ENCODE results near the gene RPEL1. TPM values are rescaled to one million over a fixed set of nuclear protein-coding genes. Genes with fewer than 3 reads are reported as not detected.

Gene RPEL1
- total RNA-seq, 1 donor from 2014 or later: not detected

GRCh38 chr10:103225939-103226338 lies 19.7 kb upstream of the RPEL1 start:
- H3K27ac Mint-ChIP-seq (ENCODE audit: unreplicated experiment): no peak overlapping the region
- DNase-seq (ENCODE audit: low spot score): no peak
- H3K4me3 Mint-ChIP-seq (ENCODE audit: unreplicated experiment): no peak overlapping the region
- TF ChIP-seq, protein P1, sequence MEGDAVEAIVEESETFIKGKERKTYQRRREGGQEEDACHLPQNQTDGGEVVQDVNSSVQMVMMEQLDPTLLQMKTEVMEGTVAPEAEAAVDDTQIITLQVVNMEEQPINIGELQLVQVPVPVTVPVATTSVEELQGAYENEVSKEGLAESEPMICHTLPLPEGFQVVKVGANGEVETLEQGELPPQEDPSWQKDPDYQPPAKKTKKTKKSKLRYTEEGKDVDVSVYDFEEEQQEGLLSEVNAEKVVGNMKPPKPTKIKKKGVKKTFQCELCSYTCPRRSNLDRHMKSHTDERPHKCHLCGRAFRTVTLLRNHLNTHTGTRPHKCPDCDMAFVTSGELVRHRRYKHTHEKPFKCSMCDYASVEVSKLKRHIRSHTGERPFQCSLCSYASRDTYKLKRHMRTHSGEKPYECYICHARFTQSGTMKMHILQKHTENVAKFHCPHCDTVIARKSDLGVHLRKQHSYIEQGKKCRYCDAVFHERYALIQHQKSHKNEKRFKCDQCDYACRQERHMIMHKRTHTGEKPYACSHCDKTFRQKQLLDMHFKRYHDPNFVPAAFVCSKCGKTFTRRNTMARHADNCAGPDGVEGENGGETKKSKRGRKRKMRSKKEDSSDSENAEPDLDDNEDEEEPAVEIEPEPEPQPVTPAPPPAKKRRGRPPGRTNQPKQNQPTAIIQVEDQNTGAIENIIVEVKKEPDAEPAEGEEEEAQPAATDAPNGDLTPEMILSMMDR (IDR thresholded peaks at IDR 0.05; ENCODE audit: unreplicated experiment): no peak
- peaks cover 5% of the 10 kb centered on the region for H3K9me3 Mint-ChIP-seq (ENCODE audit: unreplicated experiment)
- peaks cover 4% of the 10 kb centered on the region for H3K27me3 Mint-ChIP-seq (ENCODE audit: unreplicated experiment)
- H3K4me1 Mint-ChIP-seq (ENCODE audit: unreplicated experiment): peaks cover 2% of the 10 kb centered on the region
- H3K36me3 Mint-ChIP-seq (ENCODE audit: low read depth, unreplicated experiment): peaks cover 14% of the 10 kb centered on the region

DNA sequence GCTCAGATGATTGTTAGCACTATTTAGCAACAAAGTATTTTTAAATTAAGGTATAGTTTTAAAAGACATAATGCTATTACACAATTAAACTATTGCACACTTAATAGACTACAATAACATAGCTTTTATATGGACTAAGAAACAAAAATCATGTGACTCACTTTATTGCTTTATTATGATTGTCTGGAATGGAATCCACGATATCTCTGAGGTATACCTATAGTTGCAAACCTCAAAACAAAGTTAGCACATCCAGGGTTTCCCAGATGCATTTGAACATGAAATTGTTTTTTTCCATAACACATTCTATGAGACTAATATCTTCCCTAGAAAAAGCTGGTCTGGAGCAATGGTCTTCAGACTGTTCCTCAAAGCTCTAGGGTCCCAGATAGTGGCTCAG lies 18.3 kb upstream of the RPEL1 start:
- peaks cover 4% of the 10 kb centered on the region for H3K27me3 Mint-ChIP-seq (ENCODE audit: unreplicated experiment)
- H3K4me1 Mint-ChIP-seq (ENCODE audit: unreplicated experiment): peaks cover 9% of the 10 kb centered on the region
- no peak overlapping the region for H3K27ac Mint-ChIP-seq (ENCODE audit: unreplicated experiment)
- peaks cover 2% of the 10 kb centered on the region for H3K9me3 Mint-ChIP-seq (ENCODE audit: unreplicated experiment)
- peaks cover 12% of the 10 kb centered on the region for H3K36me3 Mint-ChIP-seq (ENCODE audit: low read depth, unreplicated experiment)
- TF ChIP-seq, protein P1 (IDR thresholded peaks at IDR 0.05; ENCODE audit: unreplicated experiment): no peak
- no peak for DNase-seq (ENCODE audit: low spot score)
- H3K4me3 Mint-ChIP-seq (ENCODE audit: unreplicated experiment): no peak overlapping the region

GRCh38 chr10:103231047-103231551 lies 14.6 kb upstream of the RPEL1 start:
- DNase-seq (ENCODE audit: low spot score): peak; percentile 28
- peak overlapping the region; percentile 84 for H3K27ac Mint-ChIP-seq (ENCODE audit: unreplicated experiment)
- TF ChIP-seq, protein P1 (IDR thresholded peaks at IDR 0.05; ENCODE audit: unreplicated experiment): no peak
- H3K27me3 Mint-ChIP-seq (ENCODE audit: unreplicated experiment): no peaks in the 10 kb centered on the region
- no peaks in the 10 kb centered on the region for H3K36me3 Mint-ChIP-seq (ENCODE audit: low read depth, unreplicated experiment)
- H3K4me1 Mint-ChIP-seq (ENCODE audit: unreplicated experiment): peaks cover 13% of the 10 kb centered on the region
- H3K4me3 Mint-ChIP-seq (ENCODE audit: unreplicated experiment): no peak overlapping the region
- no peaks in the 10 kb centered on the region for H3K9me3 Mint-ChIP-seq (ENCODE audit: unreplicated experiment)

- peak overlapping the region; percentile 84 for H3K27ac Mint-ChIP-seq (ENCODE audit: unreplicated experiment)
- H3K9me3 Mint-ChIP-seq (ENCODE audit: unreplicated experiment): no peaks in the 10 kb centered on the region
- H3K36me3 Mint-ChIP-seq (ENCODE audit: low read depth, unreplicated experiment): peaks cover 3% of the 10 kb centered on the region
- DNase-seq (ENCODE audit: low spot score): no peak
- TF ChIP-seq, protein P1 (IDR thresholded peaks at IDR 0.05; ENCODE audit: unreplicated experiment): no peak
- H3K27me3 Mint-ChIP-seq (ENCODE audit: unreplicated experiment): no peaks in the 10 kb centered on the region
- no peak overlapping the region for H3K4me3 Mint-ChIP-seq (ENCODE audit: unreplicated experiment)
- H3K4me1 Mint-ChIP-seq (ENCODE audit: unreplicated experiment): peaks cover 13% of the 10 kb centered on the region
Measured at GRCh38 chr10:103232131-103232673, 13.5 kb upstream of the RPEL1 start.

DNA sequence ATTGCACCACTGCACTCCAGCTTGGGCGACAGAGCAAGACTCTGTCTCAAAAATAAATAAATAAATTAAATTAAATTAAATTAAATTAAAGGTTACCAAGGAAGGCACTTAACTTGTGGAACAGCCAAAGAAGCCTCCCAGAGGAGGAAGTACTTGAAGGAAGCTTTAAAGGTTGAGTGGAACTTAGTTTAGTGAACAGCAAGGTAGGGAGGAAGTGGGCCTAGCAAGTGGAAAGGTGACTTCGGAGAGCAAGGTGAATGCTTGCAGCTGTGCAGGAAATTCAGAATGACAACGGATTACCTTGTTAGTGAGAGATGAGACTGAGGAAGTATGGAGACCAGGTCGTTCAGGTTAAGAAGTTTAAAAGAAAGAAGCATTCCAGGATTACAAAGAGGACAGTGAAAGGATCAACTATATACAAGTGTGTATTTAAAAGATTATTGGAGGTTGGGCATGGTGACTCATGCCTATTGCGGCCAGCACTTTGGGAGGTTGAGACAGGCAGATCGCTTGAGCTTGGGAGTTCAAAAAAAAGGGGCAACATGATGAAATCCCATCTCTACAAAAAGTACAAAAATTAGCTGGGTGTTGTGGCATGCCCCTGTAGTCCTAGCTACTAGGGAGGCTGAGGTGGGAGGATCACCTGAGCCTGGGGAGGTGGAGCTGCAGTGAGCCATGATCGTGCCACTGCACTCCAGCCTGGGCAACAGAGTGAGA lies 12.8 kb upstream of the RPEL1 start:
- Mint-ChIP-seq H3K4me1 (ENCODE audit: unreplicated experiment) (peaks cover 13% of the 10 kb centered on the region), H3K36me3 (ENCODE audit: low read depth, unreplicated experiment) (peaks cover 3% of the 10 kb centered on the region), H3K27ac (ENCODE audit: unreplicated experiment) (peak overlapping the region; percentile 40), H3K27me3 (ENCODE audit: unreplicated experiment) (no peaks in the 10 kb centered on the region), H3K4me3 (ENCODE audit: unreplicated experiment) (no peak overlapping the region), H3K9me3 (ENCODE audit: unreplicated experiment) (no peaks in the 10 kb centered on the region)
- DNase-seq (ENCODE audit: low spot score): no peak
- TF ChIP-seq, protein P1 (IDR thresholded peaks at IDR 0.05; ENCODE audit: unreplicated experiment): no peak
